SW 1271 (cell line): ENCODE measurements around the gene NDUFS7.

Experiments used
- DNase-seq, 2 experiments: peaks; one replicate each; lab custom pipeline; 2025; lab: John Stamatoyannopoulos, UW

The NDUFS7 gene

DNA sequence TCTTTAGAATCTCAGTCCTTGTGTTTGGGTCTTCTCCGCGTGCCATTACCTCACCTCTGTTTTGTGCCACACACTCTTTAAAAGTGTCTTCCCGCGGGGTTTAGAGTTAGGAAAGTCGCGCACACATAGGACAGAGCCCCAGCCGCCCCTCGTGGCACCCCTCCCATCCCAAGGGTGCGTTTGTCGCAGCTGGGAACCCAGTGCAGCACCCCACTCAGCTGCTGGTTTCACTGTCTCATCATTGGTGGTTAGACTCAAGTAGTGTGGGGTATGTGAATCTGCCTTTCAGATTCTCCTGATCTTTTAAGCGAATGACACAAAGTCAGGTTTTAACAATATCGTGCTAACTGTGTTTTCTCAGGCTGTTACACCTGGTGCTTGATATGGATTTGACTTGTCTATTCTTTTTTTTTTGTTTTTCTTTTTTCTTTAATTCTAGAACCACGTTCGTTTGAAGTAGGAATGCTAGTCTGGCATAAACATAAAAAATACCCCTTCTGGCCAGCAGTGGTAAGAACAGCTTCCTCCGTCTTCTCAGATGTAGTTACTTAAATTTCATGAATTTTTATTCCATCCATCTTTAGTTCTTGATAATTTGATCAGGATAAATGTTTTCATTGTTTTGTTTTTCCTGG lies 19.5 kb upstream of the NDUFS7 start:
- no peak for DNase-seq

DNA sequence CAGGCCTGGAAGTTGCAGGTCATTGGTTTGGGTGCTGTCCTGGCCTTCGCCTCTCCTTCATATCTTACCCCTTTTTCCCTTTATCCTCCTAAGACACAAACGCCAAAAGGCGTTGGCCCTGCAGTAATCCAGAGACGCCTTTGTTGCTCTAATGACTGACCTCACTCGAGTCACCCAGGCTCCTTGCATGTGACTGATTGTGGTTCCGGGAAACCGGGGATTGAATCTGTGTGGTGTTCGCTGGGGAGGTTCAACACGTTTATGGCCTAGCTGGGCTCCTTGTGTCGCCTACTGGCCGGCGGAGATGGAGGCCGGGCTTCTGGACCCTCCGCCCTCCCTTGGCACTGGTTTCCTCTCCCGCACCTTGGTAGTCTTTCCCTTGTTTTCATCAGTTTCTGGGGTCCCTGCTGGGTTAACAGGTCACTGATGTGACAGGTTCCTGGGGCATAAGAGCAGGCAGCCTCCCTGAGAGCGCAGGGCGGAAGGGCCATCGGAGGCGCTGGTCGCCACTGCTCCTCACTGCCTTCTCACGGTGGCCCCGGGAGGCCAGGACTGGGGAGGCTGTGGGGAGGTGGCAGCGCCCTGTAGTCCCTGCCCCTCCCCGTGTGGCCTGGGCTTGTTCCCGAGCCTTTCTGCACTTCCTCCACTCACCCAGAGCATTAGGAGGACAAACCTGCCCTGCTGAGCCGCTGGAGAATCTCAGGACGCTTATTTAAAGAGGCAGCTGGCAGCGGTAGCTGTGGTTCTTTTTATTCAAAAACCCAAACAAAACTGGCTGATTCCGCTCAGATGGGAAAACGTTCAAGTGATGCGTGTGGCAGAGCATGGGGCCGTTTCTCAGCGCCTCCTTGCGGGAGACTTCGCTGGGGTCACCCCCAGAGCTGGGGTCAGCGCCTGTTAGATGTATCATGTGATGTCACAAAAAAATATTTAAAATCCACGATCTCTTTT lies 18.1 kb upstream of the NDUFS7 start:
- no peak for DNase-seq

DNA sequence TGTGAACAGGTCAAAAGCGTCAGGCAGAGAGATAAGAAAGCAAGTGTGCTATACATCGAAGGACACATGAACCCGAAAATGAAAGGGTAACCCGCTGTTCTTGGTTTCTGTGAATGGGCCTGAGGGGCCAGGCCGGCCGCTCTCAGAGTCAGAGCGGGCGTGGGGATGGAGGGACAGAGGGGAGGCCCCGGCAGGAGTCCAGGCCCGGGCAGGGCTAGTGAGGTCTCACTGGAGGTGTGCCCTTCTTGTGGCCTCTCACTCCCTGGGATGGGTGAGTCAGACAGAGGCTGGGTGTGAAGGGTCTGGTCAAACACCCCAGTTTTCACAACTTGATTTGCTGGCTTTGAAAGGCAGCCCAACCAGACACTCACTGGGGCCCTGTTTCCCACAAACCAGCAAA lies 17.4 kb upstream of the NDUFS7 start:
- no peak for DNase-seq

DNA sequence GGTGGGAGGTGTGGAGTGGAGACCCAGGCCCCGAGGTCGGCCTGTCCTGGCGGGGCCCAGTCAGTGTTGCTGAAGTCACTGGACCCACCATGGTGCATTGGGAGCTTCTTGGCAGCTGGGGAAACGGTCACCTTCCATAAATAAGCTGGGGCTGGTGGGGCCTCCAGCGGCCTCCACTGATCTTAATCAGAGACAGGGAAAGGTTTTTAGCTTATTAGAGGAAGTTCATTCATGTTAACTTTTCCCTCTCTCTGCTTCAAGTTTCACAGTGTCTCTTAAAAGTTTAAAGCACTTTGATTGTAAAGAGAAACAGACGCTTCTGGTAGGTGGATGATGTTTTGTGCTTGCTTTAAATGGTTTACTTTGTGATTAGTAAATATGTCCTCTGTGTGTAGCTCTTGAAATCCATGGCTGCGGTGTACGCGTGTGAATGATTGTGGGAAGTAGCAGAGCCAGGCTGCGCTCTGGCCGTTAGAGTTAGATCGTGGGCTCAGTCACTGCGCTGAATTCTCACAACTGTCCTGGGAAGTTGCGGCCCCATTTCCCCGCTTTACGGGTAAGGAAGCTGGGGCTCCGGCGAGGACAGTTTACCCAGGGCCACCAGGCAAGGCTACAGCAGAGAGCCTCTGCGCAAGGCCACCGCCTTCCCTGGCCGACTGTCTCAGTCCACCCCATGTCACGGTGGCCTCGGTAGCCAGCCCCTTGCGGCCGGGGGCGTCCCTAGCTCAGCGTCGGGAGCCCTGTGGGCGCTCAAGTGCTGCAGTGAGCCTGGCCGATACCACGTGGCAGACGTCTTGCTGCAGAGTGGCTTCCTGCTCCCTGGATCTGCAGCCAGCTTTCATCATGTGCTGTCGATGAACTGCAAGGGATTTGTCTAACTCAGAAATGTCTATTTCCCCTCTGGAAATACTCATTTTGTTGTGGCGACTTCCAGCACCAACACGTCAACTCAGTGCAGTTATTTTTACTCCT lies 16.5 kb upstream of the NDUFS7 start:
- no peak for DNase-seq

DNA sequence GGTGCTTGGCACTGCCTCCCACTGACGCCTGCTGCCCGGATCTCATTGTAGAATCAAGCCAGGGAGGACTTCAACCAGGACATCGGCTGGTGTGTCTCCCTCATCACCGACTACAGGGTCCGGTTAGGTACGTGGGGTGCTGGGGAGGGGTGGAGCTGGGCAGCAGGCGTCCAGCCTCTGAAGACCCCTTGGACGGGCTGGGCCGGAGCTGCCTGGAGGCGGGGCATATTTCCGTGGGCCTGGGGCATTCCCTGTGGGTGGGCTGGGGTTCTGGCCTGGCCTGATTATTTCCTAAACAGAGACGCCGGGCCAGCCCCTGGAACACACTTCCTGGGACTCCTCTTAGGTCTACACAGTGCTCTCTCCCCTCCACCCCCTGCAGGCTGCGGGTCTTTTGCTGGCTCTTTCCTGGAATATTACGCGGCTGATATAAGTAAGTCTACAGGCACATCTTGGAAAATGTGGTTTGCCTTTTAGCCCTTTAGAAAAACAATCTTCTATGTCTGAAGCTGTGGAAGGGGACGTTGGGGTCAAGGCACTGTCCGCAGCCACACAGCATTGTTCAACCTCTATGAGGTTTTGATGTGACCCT lies 14.4 kb upstream of the NDUFS7 start:
- no peak for DNase-seq

DNA sequence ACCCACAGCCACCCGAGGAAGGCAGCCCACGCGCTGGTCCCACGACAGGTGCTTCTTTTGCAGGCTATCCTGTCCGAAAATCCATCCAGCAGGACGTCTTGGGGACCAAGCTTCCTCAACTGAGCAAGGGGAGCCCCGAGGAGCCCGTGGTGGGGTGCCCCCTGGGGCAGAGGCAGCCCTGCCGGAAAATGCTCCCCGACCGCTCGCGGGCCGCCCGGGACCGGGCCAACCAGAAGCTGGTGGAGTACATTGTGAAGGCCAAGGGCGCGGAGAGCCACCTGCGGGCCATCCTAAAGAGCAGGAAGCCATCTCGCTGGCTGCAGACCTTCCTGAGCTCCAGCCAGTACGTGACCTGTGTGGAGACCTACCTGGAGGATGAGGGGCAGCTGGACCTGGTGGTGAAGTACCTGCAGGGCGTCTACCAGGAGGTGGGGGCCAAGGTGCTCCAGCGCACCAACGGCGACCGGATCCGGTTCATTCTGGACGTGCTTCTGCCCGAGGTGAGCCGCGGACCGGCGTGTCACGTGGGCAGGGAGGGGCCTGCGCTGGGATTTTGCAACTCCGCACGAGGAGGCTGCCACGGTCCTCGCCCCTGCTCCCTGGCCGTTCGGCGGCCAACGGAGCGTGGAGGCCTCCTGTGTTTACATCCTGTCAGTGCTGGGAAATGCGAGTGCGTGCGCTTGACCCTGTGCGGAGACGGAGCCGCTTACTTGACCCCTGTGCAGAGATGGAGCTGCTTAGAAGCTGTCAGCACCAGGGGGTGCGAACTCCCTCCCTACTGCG lies 12.9 kb upstream of the NDUFS7 start:
- no peak for DNase-seq

DNA sequence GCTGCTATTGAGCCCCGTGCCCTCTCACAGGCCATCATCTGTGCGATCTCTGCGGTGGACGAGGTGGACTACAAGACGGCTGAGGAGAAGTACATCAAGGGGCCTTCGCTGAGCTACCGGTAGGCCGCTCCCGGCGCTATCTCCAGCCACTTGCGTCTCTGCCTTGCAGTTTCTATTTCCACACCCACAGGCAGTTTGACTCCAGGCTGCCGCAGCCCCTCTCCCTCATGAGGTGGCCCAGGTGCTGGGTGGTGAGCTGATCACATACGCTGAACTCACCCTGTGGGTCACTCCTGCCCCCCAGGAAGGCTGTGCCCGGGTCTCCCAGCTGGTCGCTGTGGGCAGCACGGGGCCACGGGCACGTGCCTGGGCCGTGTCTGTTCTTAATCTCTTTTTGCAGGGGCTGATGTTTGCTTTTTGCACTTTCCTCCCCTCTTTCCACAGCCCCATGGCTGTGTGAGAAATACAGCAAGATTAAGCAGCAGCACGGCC lies 10.6 kb upstream of the NDUFS7 start:
- no peak for DNase-seq

DNA sequence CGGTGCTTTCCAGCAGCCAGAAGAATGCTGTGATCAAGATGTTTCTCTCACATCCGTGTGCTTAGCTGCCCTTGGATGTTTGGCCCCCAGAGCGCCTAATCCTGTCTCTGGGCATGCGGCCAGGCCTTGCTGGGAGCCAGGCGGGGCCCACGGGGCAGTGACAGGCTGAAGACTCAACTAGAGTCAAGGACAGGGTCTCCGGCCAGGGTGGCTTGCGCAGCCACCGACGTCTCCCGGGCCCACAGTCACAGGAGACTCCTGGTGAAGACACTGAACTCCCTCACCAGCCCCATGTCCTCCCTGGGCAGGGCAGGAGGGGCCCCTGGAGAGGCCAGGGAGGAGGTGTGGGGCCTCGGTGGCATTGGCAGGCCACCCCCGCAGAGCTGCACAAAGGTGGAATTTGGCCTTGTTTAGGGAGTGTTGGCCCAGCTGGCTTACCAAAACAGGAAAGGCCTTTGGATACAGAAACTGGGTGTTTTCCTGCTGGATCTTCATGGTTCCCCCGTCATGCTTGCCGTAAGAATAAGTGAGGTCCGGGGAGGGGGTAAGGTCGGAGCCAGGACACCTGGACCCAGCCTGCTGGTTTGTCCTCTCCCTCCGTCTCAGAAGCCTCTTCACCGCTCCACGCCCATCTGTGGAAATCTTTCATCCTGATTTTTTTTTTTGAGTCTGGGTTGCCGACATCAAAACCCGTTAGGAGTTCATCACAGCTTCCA lies 10.0 kb upstream of the NDUFS7 start:
- DNase-seq = no peak

DNA sequence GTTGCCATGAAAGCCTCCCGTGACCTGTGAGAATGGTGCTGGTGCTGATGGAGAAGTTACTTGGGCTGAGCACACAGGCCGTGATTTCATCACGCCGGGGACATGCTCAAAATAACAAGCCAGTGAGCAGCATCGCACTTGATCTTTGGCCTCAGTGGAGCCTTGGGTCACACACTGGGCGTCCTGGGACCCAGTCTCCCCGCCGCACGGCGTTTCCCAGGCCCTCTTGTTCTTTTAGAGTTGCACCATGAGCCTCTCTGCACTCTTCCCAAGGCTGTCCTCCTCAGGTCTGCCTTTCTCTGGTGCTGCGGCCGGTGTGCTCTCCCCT lies 9.5 kb upstream of the NDUFS7 start:
- no peak for DNase-seq

DNA sequence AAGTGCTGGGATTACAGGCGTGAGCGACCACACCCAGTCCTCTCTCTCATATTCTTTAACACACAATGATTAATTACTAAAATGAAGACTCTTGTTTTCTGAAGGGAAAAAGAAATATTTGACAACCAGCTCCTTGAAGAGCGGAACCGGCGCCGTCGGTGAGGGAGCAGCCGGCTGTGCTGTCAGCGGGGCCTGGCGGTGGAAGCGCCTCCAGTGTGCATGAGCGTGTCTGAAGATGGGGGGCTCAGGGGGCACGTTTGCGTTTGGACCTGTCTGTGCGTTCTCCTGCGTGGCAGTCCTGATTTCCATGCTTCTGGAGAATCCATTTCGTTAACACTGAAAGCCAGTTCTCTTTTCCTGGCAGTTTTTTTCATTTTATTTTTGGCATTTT lies 7.3 kb upstream of the NDUFS7 start:
- no peak for DNase-seq

DNA sequence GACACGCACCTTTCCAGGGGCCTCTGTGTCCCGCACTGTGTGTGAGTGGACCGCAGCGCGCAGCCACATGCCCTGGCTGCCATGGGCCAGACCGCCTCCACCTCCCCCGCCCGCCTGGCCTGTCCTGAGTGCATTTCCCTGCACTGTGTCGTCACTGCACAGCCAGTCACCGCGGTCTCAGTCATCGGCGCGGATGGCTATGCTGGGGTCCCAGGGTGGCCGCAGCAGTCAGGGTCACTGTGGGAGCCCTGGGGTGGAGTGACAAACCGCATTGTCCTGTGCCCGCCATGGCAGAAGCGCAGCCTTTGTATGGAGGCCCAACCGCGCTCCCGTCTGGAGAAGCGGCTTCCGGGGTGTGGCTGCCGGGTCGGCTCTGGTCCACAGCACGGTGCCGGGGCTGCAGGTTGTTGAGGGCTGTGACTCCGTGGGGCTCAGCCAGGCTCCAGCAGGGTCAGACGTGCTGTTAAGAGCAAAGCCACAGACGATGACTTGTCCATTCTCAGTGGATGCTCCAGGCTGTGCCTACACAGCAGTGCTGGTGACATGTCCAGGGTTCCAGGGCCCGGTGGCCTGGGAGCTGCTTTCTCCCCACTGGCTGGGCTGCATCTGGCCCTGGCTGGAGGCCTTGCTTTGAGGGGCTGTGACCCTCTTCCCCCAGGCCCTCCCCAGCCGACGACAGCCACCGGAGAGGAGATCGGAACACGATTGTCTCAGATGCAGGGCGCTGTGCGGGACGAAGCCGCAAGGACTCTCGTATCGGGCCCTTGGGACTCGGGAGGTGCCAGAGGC lies 6.3 kb upstream of the NDUFS7 start:
- DNase-seq = no peak

DNA sequence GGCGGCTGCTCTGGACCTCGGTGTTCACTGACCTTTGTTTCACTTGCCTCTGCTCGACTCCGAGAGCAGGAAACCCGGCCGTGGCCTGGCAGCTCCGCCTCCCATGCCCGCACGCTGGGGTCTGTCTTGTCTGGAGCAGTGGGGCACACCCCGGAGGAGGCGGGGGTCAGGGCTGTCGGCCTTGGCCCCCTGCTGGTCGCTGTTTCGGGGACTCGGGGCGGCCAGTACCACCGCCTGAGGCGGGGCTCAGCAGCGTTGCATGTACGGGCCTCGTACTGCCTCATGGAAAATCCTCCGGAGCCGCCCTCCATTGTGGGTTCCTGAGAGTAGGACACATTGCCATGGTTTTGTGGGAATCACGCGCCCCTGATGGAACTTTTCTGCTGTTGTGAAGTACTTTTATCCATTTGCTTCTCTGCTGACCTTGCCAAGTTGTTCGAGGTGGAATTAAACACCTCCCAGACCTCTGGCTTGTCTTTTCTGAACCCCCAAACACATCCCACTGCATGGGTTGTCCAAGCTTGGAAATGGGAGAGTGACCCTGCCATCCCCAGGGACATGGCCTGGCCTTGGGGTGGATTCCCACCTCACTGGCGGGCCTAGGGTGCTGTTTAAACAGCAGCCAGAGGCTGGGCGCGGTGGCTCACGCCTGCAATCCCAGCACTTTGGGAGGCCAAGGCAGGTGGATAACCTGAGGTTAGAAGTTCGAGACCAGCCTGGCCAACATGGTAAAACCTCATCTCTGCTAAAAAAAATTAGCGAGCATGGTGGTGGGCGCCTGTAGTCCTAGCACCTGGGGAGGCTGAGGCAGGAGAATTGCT lies 5.5 kb upstream of the NDUFS7 start:
- no peak for DNase-seq

DNA sequence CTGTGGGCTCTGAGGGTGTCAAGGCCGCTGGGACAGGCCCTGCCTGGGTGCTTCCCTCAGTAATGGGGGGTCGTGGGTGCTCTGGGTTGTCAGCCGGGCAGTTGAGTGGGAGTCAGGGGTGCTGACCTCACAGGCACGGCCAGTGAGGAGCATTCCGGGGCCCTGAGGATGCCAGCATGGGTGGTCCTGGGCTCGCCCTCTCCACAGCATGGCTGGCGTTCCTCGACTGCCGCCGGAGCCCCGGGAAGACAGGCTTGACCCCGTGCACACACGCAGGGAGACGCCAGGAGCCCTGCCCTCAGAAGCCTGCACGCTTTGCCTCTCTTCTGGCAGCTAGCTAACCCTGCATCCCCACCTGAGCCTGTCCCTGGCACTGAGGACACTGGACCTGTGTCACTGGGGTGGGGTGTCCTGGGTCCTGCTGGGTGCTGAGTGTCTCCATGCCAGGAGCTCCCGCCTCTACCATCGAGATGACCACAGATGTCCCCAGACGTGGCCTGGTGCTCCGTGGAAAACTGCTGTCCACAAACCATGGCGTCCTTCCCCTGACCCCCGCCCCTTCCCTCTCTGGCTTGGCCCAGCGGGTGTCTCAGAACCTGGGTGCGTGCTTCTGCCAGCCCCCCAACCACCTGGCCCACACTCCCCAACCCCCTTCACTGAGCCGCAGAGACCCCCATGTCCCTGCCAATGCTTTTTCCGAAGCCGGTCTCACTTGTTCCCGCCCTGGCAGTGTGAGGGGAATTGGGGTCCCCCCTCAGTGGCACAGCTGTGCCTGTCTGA lies 4.4 kb upstream of the NDUFS7 start:
- DNase-seq = no peak

DNA sequence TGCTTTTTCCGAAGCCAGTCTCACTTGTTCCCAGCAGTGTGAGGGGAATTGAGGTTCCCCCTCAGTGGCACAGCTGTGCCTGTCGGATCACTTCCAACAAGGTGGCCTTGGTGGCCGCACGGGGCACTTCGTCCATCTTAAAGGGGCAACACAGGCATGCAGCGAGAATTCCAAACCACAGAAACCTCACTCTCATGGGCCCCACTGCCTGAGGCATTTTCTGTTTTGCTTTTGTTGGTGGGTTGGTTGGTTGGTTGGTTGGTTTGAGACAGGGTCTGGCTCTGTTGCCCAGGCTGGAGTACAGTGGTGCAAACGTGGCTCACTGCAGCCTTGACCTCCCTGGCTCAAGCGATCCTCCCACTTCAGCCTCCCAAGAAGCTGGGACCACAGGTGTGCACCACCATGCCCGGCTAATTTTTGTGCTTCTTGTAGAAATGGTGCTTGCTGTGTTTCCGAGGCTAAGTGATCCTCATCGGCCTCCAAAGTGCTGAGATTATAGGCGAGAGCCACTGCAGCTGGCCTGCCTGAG lies 3.7 kb upstream of the NDUFS7 start:
- no peak for DNase-seq

DNA sequence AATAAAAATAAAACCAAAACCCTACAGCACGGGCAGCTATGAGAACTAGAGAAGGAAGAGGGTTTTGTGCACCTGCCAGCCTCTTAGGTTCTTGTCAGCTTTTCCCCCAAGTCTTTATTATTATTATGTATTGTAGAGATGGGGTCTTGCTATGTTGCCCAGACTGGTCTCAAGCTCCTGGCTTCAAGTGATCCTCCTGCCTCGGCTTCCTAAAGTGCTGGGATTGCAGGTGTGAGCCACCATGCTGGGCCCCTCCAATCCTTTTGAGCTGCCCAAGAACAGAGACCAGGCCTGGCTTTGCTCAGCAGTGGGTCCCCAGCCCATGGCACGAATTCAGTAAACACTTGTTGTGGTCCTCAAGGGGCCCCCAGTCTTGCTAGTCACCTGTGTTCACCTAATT lies 1.5 kb upstream of the NDUFS7 start:
- DNase-seq = no peak

DNA sequence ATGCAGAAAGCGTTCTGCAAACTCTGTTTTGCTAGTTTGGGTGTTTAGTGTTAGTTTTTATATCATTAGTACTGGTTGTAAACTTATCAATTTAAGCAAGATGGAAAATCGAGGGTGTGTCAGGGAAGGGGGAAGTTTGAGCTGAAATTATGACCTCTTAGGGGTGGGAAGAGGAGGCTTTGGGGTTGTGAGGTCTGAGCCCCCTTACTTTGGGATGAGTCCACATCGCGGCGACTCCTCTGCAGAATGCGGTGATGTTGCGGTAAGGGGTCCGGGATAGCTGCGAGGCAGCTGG lies 743 bp upstream of the NDUFS7 start:
- no peak for DNase-seq

DNA sequence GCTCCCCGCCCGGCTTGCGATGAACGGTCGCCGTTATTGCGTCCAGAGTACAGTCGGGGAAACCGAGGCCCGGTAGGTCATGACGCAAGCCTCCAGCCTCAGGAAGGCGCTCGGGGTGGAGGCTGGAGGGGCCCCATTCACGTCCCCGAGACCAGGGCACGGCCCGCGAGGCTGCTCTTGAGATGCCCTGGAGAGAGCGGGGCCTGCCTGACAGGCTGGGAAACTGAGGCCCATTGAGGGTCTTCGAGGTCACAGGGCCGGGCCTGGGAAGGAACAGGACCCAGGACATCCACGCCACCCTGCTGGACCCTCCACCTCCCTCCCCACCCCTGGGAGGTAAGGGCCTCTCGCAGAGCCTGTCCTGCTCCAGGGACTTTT lies 367 bp downstream of the NDUFS7 start:
- DNase-seq = no peak
